ENCODE measurements around the gene CCSER1.
"Not testable (repeated sequence)": the region's sequence is repeated elsewhere in the genome, so short reads cannot be mapped to it uniquely, and the experiment has no call there.

- TF ChIP-seq CTCF (IDR thresholded peaks at IDR 0.05 in 8 of 11, conservative IDR thresholded peaks at IDR 0.05 in 3 of 11); POLR2A (IDR thresholded peaks at IDR 0.05); POLR2AphosphoS5 (IDR thresholded peaks at IDR 0.05): not testable (repeated sequence)
These were observed 1090.7 kb downstream of the CCSER1 start for GRCh38 chr4:91217831-91218403.
